Skeletal muscle tissue (tissue), 4 donors: ENCODE measurements around the gene L3MBTL4. TPM values are rescaled to one million over a fixed set of nuclear protein-coding genes. Genes with fewer than 3 reads are reported as not detected.

Experiments used
- H3K27ac ChIP-seq: one replicate; pipeline ENCODE4 v1.7.0; 2013; ENCODE audit warnings: mild to moderate bottlenecking, low read depth, low read length, inconsistent platforms
- H3K27me3 ChIP-seq, 3 donors: one replicate each; pipeline ENCODE4 v1.7.0; 2013; ENCODE audit warnings: low read length in 3 of 3; ENCODE audit not compliant: control insufficient read depth in 3 of 3, insufficient read depth in 3 of 3
- H3K36me3 ChIP-seq, 3 donors: one replicate each; pipeline ENCODE4 v1.7.0; 2013; ENCODE audit warnings: low read length in 3 of 3; ENCODE audit not compliant: control insufficient read depth in 3 of 3, insufficient read depth in 3 of 3
- H3K4me1 ChIP-seq, 3 donors: one replicate each; pipeline ENCODE4 v1.7.0; 2013; ENCODE audit warnings: low read length in 3 of 3, mild to moderate bottlenecking in 3 of 3; ENCODE audit not compliant: control insufficient read depth in 3 of 3, insufficient read depth in 3 of 3
- H3K4me3 ChIP-seq, 3 donors: one replicate each; pipeline ENCODE4 v1.7.0; 2013; ENCODE audit warnings: low read length in 3 of 3
- H3K9ac ChIP-seq, 3 donors: one replicate each; pipeline ENCODE4 v1.7.0; 2013; ENCODE audit warnings: low read length in 3 of 3, mild to moderate bottlenecking in 3 of 3, moderate library complexity in 2 of 3, low read depth in 1 of 3
- H3K9me3 ChIP-seq, 3 donors: one replicate each; pipeline ENCODE4 v1.7.0; 2013; ENCODE audit warnings: low read length in 3 of 3; ENCODE audit not compliant: control insufficient read depth in 3 of 3
- total RNA-seq: library from RNA; depleted of rRNA; stranded (reverse); fragments of >200 nt; gene quantifications from one replicate; pipeline ENCODE4 v1.2.3, GENCODE V29; 2014
- donor health status: Osteomylitis.

The L3MBTL4 gene
- total RNA-seq, 1 donor from 2014 or later = 5.2 TPM

- H3K27ac ChIP-seq = no peak overlapping the region
- H3K27me3 ChIP-seq = no peaks in the 10 kb centered on the region
- peaks cover 0 to 2% (median 0%) of the 10 kb centered on the region in 3 donors for H3K4me1 ChIP-seq
- H3K9me3 ChIP-seq = no peaks in the 10 kb centered on the region
- H3K9ac ChIP-seq = no peak overlapping the region
- no peak overlapping the region for H3K4me3 ChIP-seq
- H3K36me3 ChIP-seq = no peaks in the 10 kb centered on the region
Measured at GRCh38 chr18:6367208-6367607, 47.5 kb downstream of the L3MBTL4 start.

GRCh38 chr18:6366776-6367175 is 47.9 kb downstream of the L3MBTL4 start:
- Histone ChIP-seq H3K4me3 (no peak overlapping the region), H3K27ac (no peak overlapping the region), H3K9me3 (no peaks in the 10 kb centered on the region), H3K9ac (no peak overlapping the region), H3K27me3 (no peaks in the 10 kb centered on the region), H3K4me1 (peaks cover 0 to 2% (median 0%) of the 10 kb centered on the region in 3 donors), H3K36me3 (no peaks in the 10 kb centered on the region)

DNA sequence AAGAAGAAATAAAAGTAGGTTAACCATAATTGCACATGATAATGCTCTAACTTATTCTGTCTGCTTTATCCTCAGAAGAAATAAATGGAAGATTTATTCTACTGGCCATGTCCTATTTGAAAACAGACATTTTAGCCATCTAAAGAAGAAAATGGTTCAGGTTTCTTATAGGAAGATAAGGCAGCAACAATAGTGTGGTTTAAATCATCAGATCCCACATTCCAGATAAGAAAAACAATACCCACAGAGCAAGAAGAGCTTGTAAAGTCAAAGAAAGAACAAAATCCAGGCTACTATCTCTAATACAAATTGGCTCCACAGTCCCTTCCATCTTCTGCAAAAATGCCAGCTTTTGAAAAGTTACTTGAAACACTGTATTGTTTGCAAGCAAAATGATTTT is 49.3 kb downstream of the L3MBTL4 start:
- Histone ChIP-seq H3K9ac (no peak overlapping the region), H3K27ac (no peak overlapping the region), H3K27me3 (no peaks in the 10 kb centered on the region), H3K36me3 (no peaks in the 10 kb centered on the region), H3K4me1 (no peaks in the 10 kb centered on the region), H3K4me3 (no peak overlapping the region), H3K9me3 (no peaks in the 10 kb centered on the region)

GRCh38 chr18:6363216-6363615 is 51.5 kb downstream of the L3MBTL4 start:
- Histone ChIP-seq H3K4me1 (no peaks in the 10 kb centered on the region), H3K9ac (no peak overlapping the region), H3K27ac (no peak overlapping the region), H3K9me3 (no peaks in the 10 kb centered on the region), H3K27me3 (no peaks in the 10 kb centered on the region), H3K36me3 (no peaks in the 10 kb centered on the region), H3K4me3 (no peak overlapping the region)

DNA sequence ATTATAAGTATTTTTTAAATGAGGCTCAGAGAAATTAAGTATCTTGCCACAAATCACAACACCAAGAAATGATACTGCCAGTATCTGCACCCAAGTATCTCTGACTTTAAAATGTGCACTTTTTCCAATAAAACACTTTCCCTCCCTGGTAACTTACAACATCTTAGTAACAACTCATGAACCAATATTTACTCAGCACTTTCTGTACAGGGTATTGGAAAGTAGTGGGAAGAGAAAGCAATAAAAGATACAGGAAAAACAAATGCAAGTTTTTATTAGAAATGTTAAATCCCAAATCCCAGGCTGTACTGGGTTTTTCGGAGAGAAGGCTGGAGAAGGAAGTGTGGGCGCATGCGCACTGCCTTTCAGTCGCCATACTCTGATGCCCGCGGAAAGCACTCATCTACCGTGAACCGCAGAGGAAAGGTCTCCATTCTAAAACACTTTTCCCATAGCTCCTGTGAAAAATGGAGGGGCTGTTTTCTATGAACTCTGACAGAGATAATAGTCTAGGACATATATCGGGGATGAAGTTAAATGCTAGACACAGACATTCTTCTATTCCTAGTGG is 52.1 kb downstream of the L3MBTL4 start:
- no peaks in the 10 kb centered on the region for H3K27me3 ChIP-seq
- no peak overlapping the region for H3K27ac ChIP-seq
- no peaks in the 10 kb centered on the region for H3K9me3 ChIP-seq
- H3K4me1 ChIP-seq = no peaks in the 10 kb centered on the region
- no peak overlapping the region for H3K9ac ChIP-seq
- no peaks in the 10 kb centered on the region for H3K36me3 ChIP-seq
- no peak overlapping the region for H3K4me3 ChIP-seq

GRCh38 chr18:6357668-6358067 is 57.0 kb downstream of the L3MBTL4 start:
- Histone ChIP-seq H3K4me1 (no peaks in the 10 kb centered on the region), H3K9me3 (no peaks in the 10 kb centered on the region), H3K27me3 (no peaks in the 10 kb centered on the region), H3K36me3 (no peaks in the 10 kb centered on the region), H3K9ac (no peak overlapping the region), H3K27ac (no peak overlapping the region), H3K4me3 (no peak overlapping the region)

GRCh38 chr18:6355789-6356589 is 58.7 kb downstream of the L3MBTL4 start:
- H3K4me1 ChIP-seq = no peaks in the 10 kb centered on the region
- no peak overlapping the region for H3K4me3 ChIP-seq
- no peaks in the 10 kb centered on the region for H3K9me3 ChIP-seq
- H3K9ac ChIP-seq = no peak overlapping the region
- H3K36me3 ChIP-seq = no peaks in the 10 kb centered on the region
- H3K27ac ChIP-seq = no peak overlapping the region
- no peaks in the 10 kb centered on the region for H3K27me3 ChIP-seq

- H3K4me3 ChIP-seq = no peak overlapping the region
- H3K36me3 ChIP-seq = no peaks in the 10 kb centered on the region
- H3K4me1 ChIP-seq = no peaks in the 10 kb centered on the region
- H3K9ac ChIP-seq = no peak overlapping the region
- H3K27me3 ChIP-seq = no peaks in the 10 kb centered on the region
- H3K9me3 ChIP-seq = no peaks in the 10 kb centered on the region
- H3K27ac ChIP-seq = no peak overlapping the region
Measured at GRCh38 chr18:6352275-6352674, 62.4 kb downstream of the L3MBTL4 start.

DNA sequence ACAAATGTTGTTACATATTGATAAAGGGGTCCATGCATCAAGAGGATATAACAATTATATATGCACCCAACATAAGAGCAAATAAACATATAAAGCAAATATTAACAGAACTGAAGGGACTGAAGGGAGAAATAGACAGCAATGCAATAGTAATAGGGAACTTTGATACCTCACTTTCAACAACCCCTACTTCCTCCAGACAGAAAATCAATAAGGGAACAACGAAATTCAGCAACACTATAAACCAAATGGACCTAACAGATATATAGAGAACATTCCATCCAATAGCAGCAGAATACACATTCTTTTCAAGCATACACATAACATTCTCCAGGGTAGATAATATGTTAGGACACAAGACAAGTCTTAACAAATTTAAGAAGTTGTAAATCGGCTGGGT is 71.7 kb downstream of the L3MBTL4 start:
- H3K36me3 ChIP-seq = no peaks in the 10 kb centered on the region
- H3K27me3 ChIP-seq = no peaks in the 10 kb centered on the region
- no peaks in the 10 kb centered on the region for H3K4me1 ChIP-seq
- peaks cover 0 to 3% (median 0%) of the 10 kb centered on the region in 3 donors for H3K9me3 ChIP-seq
- no peak overlapping the region for H3K4me3 ChIP-seq
- no peak overlapping the region for H3K9ac ChIP-seq
- H3K27ac ChIP-seq = no peak overlapping the region

- H3K9me3 ChIP-seq = peaks cover 0 to 3% (median 0%) of the 10 kb centered on the region in 3 donors
- no peaks in the 10 kb centered on the region for H3K27me3 ChIP-seq
- H3K4me1 ChIP-seq = no peaks in the 10 kb centered on the region
- H3K9ac ChIP-seq = no peak overlapping the region
- H3K4me3 ChIP-seq = no peak overlapping the region
- H3K36me3 ChIP-seq = no peaks in the 10 kb centered on the region
- H3K27ac ChIP-seq = no peak overlapping the region
Measured at GRCh38 chr18:6341709-6342108, 73.0 kb downstream of the L3MBTL4 start.
